ENCODE results near the gene PMEPA1.

- no peak for TF ChIP-seq CTCF (conservative IDR thresholded peaks at IDR 0.05)
- TF ChIP-seq ZFX (IDR thresholded peaks at IDR 0.05): no peak
Observed at GRCh38 chr20:57746832-57747404, 37.1 kb upstream of the PMEPA1 start.
